Spleen (tissue), 7 donors: ENCODE results near the gene FBN1.

Experiments used
- CTCF ChIP-seq, 11 experiments: fragments of 200-600 bp in 7 of 11; fragments of 450-650 bp in 4 of 11; sonication (generic) in 4 of 11; IDR thresholded peaks in 8 of 11; conservative IDR thresholded peaks in 3 of 11; 1 replicate in 7 of 11; 2 replicates in 4 of 11; pipeline versions ENCODE4 v1.4.0 to v1.8.0; 2016 to 2021; ENCODE audit warnings: antibody characterized with exemption in 11 of 11, inconsistent platforms in 4 of 11, mild to moderate bottlenecking in 1 of 11
- POLR2A ChIP-seq, 3 donors: fragments of 450-650 bp; IDR thresholded peaks; one replicate each; pipeline ENCODE4 v1.5.1; 2017; ENCODE audit warnings: antibody characterized with exemption in 3 of 3, mild to moderate bottlenecking in 1 of 3
- POLR2AphosphoS5 ChIP-seq, 3 donors: sonication (generic); formaldehyde crosslinking; IDR thresholded peaks; one replicate each; pipeline ENCODE4 v1.5.1; 2017; ENCODE audit warnings: antibody characterized with exemption in 3 of 3
- donor health status: DM: no; HTN: no; CAD: no; lungs with moderate emphysema.
- donor health status: DM: no; HTN: no; CAD: no.
- donor health status: DM: no; HTN: no; CAD: no.

GRCh38 chr15:48565560-48566482, 79.7 kb downstream of the FBN1 start:
- TF ChIP-seq POLR2A (IDR thresholded peaks at IDR 0.05) (no peak), CTCF (IDR thresholded peaks at IDR 0.05 in 8 of 11, conservative IDR thresholded peaks at IDR 0.05 in 3 of 11) (no peak), POLR2AphosphoS5 (IDR thresholded peaks at IDR 0.05) (no peak)
